HFFc6 (cell line): ENCODE measurements around the gene SH2D2A. TPM values are rescaled to one million over a fixed set of nuclear protein-coding genes. Genes with fewer than 3 reads are reported as not detected.

Source experiments
- DNase-seq: peaks from one replicate; pipeline ENCODE4 v3.0.0-alpha.2; 2018
- H3K27ac Mint-ChIP-seq: 2 replicates; pipeline ENCODE4 v1.8.0; 2020; ENCODE audit warnings: mild to moderate bottlenecking, mixed read lengths
- H3K27me3 Mint-ChIP-seq: 2 replicates; pipeline ENCODE4 v1.8.0; 2021; ENCODE audit warnings: mild to moderate bottlenecking, moderate library complexity, mixed read lengths; ENCODE audit not compliant: insufficient read depth
- H3K36me3 Mint-ChIP-seq: 2 replicates; pipeline ENCODE4 v1.8.0; 2021; ENCODE audit warnings: low read depth, mixed read lengths
- H3K4me1 Mint-ChIP-seq: 2 replicates; pipeline ENCODE4 v1.8.0; 2020; ENCODE audit warnings: low read depth, mixed read lengths
- H3K4me3 Mint-ChIP-seq: 2 replicates; pipeline ENCODE4 v1.8.0; 2020; ENCODE audit warnings: mild to moderate bottlenecking, moderate library complexity, mixed read lengths
- H3K9me3 Mint-ChIP-seq: 2 replicates; pipeline ENCODE4 v1.8.0; 2020; ENCODE audit warnings: mild to moderate bottlenecking, mixed read lengths
- total RNA-seq, 6 experiments: library from RNA; stranded (reverse); fragmentation: NEBNext Ultra II Directional; extraction: Animal tissue kit (Norgen Biotek cat#: 25700); gene quantifications; 2 replicates in 1 of 6; 3 replicates in 5 of 6; pipeline ENCODE4 v1.2.3, GENCODE V29; 2021
- TF ChIP-seq, protein P1 (sequence below): fragments of 200-600 bp; sonication (generic); IDR thresholded peaks from 2 replicates; pipeline ENCODE4 v1.5.0; 2021; ENCODE audit warnings: antibody characterized with exemption, mild to moderate bottlenecking

Gene SH2D2A
- total RNA-seq, 6 experiments from 2014 or later = 0.09 to 0.17 TPM; not detected in 4

DNA sequence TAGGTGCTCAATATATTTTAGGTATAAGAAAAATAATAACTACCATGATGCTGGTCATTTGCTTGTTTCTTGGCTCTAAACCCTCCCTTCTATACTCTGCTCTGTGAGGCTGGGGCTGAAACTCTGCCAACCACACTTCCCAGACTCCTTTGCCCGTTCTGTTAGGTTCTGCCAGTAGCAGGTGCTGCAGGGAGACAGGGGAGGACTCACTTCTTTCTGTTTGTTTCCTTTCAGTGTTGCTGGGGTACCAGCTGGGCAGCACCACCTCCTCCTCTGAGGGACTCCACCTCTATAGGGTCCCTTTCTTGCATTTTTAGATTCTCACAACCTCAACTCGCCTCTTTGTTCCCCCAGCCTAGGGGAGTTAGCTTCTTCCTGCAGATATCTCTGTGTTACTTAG, 17.0 kb upstream of the SH2D2A start:
- H3K4me3 Mint-ChIP-seq = no peak overlapping the region
- H3K27me3 Mint-ChIP-seq = peaks cover 50% of the 10 kb centered on the region
- DNase-seq = no peak
- H3K27ac Mint-ChIP-seq = no peak overlapping the region
- no peaks in the 10 kb centered on the region for H3K9me3 Mint-ChIP-seq
- peaks cover 5% of the 10 kb centered on the region for H3K4me1 Mint-ChIP-seq
- TF ChIP-seq, protein P1, sequence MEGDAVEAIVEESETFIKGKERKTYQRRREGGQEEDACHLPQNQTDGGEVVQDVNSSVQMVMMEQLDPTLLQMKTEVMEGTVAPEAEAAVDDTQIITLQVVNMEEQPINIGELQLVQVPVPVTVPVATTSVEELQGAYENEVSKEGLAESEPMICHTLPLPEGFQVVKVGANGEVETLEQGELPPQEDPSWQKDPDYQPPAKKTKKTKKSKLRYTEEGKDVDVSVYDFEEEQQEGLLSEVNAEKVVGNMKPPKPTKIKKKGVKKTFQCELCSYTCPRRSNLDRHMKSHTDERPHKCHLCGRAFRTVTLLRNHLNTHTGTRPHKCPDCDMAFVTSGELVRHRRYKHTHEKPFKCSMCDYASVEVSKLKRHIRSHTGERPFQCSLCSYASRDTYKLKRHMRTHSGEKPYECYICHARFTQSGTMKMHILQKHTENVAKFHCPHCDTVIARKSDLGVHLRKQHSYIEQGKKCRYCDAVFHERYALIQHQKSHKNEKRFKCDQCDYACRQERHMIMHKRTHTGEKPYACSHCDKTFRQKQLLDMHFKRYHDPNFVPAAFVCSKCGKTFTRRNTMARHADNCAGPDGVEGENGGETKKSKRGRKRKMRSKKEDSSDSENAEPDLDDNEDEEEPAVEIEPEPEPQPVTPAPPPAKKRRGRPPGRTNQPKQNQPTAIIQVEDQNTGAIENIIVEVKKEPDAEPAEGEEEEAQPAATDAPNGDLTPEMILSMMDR = no peak
- H3K36me3 Mint-ChIP-seq = no peaks in the 10 kb centered on the region

DNA sequence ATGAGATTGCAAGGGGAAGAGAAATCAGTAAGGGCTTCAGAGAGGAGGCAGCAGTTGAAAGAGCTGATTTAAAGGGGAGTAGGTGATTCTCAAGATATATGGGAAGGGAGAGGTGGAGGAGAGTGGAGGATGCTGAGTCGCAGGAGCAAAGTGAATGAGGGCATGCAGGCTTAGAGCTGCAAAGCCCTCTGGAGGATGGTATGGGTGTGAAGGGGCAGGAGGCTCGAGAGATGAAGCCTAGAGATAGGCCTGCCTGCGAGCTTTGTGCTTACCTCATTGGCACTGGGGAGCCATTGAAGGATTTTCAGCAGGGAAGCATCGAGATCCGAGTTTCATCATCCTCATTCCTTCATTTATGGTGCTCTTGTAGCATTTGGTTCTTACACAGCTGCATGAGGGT, 15.8 kb upstream of the SH2D2A start:
- Mint-ChIP-seq H3K36me3 (no peaks in the 10 kb centered on the region), H3K27me3 (peaks cover 48% of the 10 kb centered on the region), H3K27ac (no peak overlapping the region), H3K4me1 (peaks cover 11% of the 10 kb centered on the region), H3K4me3 (no peak overlapping the region), H3K9me3 (no peaks in the 10 kb centered on the region)
- no peak for DNase-seq
- TF ChIP-seq, protein P1 = no peak

DNA sequence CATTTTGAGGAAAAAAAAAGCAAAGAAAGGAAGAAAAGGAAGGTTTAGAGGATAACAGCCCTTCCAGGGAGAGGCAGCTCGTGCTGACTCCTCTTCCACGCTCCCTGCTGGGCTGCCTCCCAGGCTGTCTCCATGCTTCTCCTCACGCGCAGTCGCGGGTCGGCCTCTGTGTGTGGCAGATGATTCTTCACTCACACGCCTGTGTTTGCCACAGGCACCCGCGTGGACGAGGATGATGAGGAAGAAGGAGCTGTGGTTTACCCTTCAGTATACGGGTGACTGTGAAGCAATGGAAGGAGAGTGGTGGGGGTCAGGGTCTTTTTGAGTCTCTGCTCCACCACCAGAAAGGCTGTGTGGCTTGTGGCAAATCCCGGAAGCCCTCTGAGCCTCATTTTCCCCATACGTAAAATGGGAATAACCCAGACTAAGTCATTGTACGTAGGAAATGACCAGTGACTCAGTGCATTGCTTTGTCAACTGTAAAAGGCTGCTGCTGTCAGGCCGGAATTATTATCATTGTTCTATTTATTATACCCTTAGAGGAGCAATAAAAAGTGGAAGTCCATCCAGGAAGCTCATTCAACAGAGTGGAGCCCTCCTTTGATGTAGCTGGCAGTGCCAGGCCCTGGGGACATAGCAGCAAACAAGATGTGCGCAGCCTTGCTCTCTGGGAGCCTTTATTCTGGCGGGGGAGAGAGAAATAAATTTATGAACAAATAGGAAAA, 11.9 kb upstream of the SH2D2A start:
- H3K36me3 Mint-ChIP-seq = no peaks in the 10 kb centered on the region
- DNase-seq = no peak
- no peaks in the 10 kb centered on the region for H3K9me3 Mint-ChIP-seq
- peaks cover 28% of the 10 kb centered on the region for H3K27me3 Mint-ChIP-seq
- TF ChIP-seq, protein P1 = no peak
- no peak overlapping the region for H3K4me3 Mint-ChIP-seq
- peaks cover 11% of the 10 kb centered on the region for H3K4me1 Mint-ChIP-seq
- H3K27ac Mint-ChIP-seq = no peak overlapping the region

DNA sequence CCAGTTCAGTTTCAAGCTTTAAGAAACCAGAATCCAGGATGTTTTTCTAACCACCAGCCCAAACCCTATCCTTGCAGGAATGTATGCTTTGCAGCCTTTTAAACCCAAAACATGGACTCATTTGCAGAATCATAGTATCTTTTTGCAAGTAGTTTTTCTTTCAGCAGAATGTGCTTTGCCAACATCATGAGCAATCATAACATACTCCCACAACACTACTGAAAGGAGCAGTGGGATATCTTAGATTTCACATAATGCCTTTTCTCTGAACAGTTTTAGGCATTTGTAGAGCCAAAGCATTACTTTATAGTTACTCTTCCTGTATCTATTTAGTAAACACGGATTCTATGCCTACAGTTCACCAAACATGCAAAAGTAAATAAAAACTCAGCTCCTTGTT, 10.0 kb upstream of the SH2D2A start:
- Mint-ChIP-seq H3K27ac (no peak overlapping the region), H3K4me3 (no peak overlapping the region), H3K27me3 (peaks cover 21% of the 10 kb centered on the region), H3K4me1 (peaks cover 30% of the 10 kb centered on the region), H3K36me3 (no peaks in the 10 kb centered on the region), H3K9me3 (no peaks in the 10 kb centered on the region)
- TF ChIP-seq, protein P1 = no peak
- DNase-seq = no peak

DNA sequence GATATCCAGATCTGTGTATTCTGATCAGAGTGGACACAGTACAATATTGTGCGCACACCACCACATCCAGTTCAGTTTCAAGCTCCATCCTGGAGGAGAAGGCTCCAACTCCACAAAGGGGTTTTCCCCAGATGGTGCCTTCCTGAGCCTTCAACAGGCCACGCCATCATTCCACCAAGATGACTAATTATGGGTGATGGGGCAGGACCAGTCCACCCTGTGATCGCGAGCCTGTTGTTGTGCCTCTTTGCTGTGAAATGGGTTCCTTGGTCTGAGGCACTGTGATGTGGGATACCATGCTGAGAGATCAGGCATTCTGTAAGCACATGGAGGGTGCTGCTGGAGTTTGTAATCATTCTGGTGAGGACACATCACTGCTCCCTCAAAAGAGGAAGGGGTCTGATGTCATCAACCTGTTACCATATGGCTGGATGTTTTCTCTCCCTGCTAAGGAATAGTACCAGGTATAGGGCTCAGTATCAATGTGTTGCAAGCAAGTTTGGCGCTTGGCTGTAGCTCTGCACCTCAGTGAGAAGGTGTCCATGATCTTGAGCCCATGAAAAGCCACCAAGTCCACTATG, 6.7 kb upstream of the SH2D2A start:
- H3K27me3 Mint-ChIP-seq = peaks cover 13% of the 10 kb centered on the region
- H3K4me1 Mint-ChIP-seq = peaks cover 26% of the 10 kb centered on the region

More for the DNA sequence above, 6.7 kb upstream of the SH2D2A start:
- H3K27ac Mint-ChIP-seq = no peak overlapping the region
- H3K4me3 Mint-ChIP-seq = no peak overlapping the region
- no peaks in the 10 kb centered on the region for H3K9me3 Mint-ChIP-seq
- no peaks in the 10 kb centered on the region for H3K36me3 Mint-ChIP-seq
- no peak for DNase-seq
- TF ChIP-seq, protein P1 = no peak
